Memory B cell (primary cell): ENCODE data around the gene MB.

Experiments
- ATAC-seq: fragments of 150-1000 bp; cut with Tn5 transposase; 2 replicates; pipeline ENCODE4 v1.10.0; 2021; ENCODE audit warnings: low read depth, mild to moderate bottlenecking, moderate library complexity
- DNase-seq, 2 donors: peaks; one replicate each; pipeline ENCODE4 v3.0.0; 2022; ENCODE audit warnings: low spot score in 2 of 2
- H3K27ac Mint-ChIP-seq: one replicate; pipeline ENCODE4 v1.8.0; 2022; ENCODE audit warnings: mild to moderate bottlenecking, moderate library complexity, mixed read lengths
- H3K27me3 Mint-ChIP-seq: one replicate; pipeline ENCODE4 v1.8.0; 2022; ENCODE audit warnings: mixed read lengths
- H3K36me3 Mint-ChIP-seq: one replicate; pipeline ENCODE4 v1.8.0; 2022; ENCODE audit warnings: mild to moderate bottlenecking, mixed read lengths
- H3K4me1 Mint-ChIP-seq: one replicate; pipeline ENCODE4 v1.8.0; 2022; ENCODE audit warnings: mixed read lengths
- H3K4me3 Mint-ChIP-seq: one replicate; pipeline ENCODE4 v1.8.0; 2022; ENCODE audit warnings: mild to moderate bottlenecking, moderate library complexity, mixed read lengths
- H3K9me3 Mint-ChIP-seq: one replicate; pipeline ENCODE4 v1.8.0; 2022; ENCODE audit warnings: mixed read lengths

MB gene

DNA sequence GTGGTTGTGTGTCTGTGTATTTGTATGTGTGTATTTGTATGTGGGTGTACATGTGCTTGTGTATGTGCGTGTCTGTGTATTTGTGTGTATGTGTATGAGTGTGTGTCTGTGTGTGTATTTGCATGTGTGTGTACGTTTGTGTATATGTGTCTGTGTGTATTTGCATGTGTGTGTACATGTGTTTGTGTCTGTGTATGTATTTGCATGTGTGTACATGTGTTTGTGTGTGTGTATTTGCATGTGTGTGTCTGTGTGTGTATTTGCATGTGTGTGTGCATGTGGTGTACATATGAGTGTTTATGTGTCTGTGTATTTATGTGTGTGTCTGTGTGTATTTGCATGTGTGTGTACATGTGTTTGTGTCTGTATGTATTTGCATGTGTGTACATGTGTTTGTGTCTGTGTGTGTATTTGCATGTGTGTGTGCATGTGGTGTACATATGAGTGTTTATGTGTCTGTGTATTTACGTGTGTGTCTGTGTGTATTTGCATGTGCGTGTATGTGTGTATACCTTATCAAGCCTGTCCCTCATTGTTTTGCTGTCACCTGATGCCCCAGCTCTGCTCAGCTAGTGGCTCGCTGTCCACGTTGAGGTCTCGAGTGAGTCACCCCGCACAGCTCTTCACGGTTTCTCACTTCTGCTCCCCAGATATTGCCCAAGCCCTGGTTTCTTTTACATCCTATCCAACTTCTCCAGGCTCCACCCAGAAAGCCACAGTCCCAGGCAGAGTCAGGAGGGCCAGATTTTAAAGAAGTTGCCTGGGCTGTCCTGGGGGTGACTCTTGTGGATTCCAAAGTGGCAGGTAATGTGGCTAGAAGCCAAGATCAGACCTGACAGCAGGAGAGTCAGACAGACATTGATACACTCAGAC lies 15.2 kb downstream of the MB start:
- no peak for DNase-seq

DNA sequence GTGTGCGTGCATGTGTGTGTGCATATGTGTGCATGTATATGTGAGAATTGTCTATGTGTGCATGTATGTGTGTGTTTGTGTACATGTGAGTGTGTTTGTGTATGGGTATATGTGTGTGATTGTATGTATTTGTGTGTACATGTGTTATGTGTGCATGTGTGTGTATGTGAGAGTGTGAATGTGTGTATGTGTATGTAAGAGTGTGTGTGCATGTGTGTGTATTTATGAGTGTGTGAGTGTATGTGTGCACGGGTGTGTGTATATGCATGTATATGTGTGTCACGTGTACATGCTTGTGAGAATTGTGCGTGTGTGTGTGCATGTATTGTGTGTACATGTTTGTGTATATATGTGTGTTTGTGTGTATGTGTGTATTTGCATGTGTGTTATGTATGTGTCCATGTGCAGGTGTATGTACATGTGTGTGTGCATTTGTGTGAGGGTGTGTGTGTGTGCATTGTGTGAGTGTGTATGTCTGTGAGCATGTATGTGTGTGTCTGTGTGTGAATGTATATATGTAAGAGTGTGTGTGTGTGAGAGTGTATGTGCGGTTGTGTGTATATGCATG lies 16.0 kb downstream of the MB start:
- DNase-seq (no peak), ATAC-seq (no peak)
- H3K4me3 Mint-ChIP-seq, result no peak overlapping the region
- no peak overlapping the region for H3K27ac Mint-ChIP-seq
- H3K36me3 Mint-ChIP-seq, result no peaks in the 10 kb centered on the region
- no peaks in the 10 kb centered on the region for H3K4me1 Mint-ChIP-seq
- peaks cover 4% of the 10 kb centered on the region for H3K27me3 Mint-ChIP-seq
- no peaks in the 10 kb centered on the region for H3K9me3 Mint-ChIP-seq

More for the DNA sequence above, 15.2 kb downstream of the MB start:
- Mint-ChIP-seq H3K27ac (no peak overlapping the region), H3K4me1 (no peaks in the 10 kb centered on the region), H3K27me3 (peaks cover 11% of the 10 kb centered on the region), H3K9me3 (no peaks in the 10 kb centered on the region), H3K36me3 (no peaks in the 10 kb centered on the region), H3K4me3 (no peak overlapping the region)
- ATAC-seq, result no peak

DNA sequence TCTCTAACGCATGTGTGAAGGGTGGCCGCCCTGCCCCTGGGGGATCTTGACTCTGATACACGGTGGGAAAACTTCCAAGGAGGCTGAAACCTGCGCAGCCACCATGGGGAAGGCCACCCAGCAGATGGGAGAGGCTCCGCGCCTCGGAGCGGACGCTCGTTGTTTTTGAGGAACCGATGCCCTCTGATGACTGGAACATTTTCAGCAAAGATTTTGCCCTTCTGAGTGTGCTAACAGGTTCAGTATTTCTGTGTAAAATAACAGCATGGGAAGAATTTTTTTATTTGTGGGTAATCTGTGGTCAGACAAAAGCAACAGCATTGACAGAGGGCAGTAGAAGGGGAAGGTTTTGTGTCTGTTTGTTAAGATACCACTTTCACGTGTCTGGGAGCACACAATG lies 16.7 kb downstream of the MB start:
- H3K4me3 Mint-ChIP-seq, result no peak overlapping the region
- DNase-seq, result no peak
- ATAC-seq, result no peak
- no peaks in the 10 kb centered on the region for H3K4me1 Mint-ChIP-seq
- H3K27ac Mint-ChIP-seq, result no peak overlapping the region
- H3K27me3 Mint-ChIP-seq, result peaks cover 3% of the 10 kb centered on the region
- no peaks in the 10 kb centered on the region for H3K9me3 Mint-ChIP-seq
- H3K36me3 Mint-ChIP-seq, result no peaks in the 10 kb centered on the region

DNA sequence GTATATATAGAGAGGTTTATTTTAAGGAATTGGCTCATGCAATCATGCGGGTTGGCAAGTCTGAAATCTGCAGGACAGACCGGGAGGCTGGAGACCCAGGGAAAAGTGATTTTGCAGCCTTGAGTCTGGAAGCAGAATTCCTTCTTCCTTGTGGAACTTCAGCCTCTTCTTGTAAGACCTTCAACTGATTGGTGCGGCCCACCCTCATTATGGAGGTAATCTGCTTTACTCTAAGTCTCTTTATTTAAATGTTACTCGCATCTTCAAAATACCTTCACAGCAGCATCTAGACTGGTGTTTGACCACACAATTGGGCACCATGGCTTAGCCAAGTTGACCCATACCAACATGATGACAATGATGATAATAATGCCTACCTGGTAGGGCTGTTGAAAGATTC lies 17.8 kb downstream of the MB start:
- Mint-ChIP-seq H3K9me3 (no peaks in the 10 kb centered on the region), H3K4me3 (no peak overlapping the region), H3K27ac (no peak overlapping the region), H3K36me3 (no peaks in the 10 kb centered on the region), H3K27me3 (peaks cover 7% of the 10 kb centered on the region), H3K4me1 (no peaks in the 10 kb centered on the region)
- ATAC-seq (no peak), DNase-seq (no peak)

DNA sequence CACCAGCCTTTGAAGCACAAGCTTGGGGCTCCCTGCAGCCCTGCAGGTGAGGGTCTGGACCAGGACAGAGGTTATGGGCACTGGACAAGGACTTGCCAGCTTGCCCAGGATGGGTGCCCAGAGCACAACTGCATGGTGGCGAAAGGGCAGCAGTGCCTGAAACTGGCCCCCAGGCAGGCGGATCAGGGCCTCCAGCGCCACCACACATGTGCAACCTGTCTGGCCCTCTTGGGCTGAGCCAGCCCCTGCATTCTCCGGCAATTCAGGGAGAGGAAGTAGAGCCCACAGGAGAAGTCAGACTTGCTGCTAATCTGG lies 18.8 kb downstream of the MB start:
- Mint-ChIP-seq H3K4me1 (no peaks in the 10 kb centered on the region), H3K4me3 (no peak overlapping the region), H3K9me3 (no peaks in the 10 kb centered on the region)

DNA sequence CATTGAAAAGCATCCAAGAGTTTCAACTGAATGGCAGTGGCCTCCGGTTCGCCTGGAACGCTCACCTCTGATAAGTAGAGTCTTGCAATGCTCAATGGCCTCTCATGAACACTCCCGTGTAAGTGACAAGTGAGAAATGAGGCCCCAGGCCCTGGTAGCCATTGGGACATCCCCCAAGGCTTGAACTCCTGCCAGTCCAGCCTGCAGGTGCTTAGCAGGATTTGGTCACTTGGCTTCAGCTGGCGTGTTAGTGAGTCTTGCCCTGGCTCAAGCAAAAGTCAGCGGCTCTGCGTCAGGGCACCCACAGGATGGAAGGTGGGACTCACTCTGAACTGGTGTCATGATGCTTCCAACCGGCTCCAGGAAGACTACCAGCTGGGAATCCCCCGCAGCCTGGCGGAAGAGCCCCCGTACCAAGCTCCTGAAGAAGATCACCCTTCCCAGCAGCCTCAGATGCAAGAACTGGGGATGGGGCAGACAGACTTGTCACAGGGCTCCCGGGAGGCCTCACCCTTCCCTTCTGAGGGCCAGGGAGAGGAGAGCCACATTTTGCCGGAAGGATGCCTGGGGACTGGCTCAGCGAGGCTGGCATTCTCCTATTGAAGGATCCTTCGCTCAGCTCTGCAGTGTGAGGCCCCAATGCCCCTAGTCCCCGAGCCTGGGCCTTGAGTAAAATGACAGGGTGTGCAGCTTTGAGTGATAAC lies 19.3 kb downstream of the MB start:
- no peaks in the 10 kb centered on the region for H3K36me3 Mint-ChIP-seq
- no peaks in the 10 kb centered on the region for H3K4me1 Mint-ChIP-seq
- no peak for DNase-seq
- no peak overlapping the region for H3K27ac Mint-ChIP-seq
- no peak overlapping the region for H3K4me3 Mint-ChIP-seq
- peaks cover 11% of the 10 kb centered on the region for H3K27me3 Mint-ChIP-seq
- H3K9me3 Mint-ChIP-seq, result no peaks in the 10 kb centered on the region
- no peak for ATAC-seq

More for the DNA sequence above, 18.8 kb downstream of the MB start:
- Mint-ChIP-seq H3K27ac (no peak overlapping the region), H3K36me3 (no peaks in the 10 kb centered on the region), H3K27me3 (peaks cover 8% of the 10 kb centered on the region)
- ATAC-seq (no peak), DNase-seq (no peak)

DNA sequence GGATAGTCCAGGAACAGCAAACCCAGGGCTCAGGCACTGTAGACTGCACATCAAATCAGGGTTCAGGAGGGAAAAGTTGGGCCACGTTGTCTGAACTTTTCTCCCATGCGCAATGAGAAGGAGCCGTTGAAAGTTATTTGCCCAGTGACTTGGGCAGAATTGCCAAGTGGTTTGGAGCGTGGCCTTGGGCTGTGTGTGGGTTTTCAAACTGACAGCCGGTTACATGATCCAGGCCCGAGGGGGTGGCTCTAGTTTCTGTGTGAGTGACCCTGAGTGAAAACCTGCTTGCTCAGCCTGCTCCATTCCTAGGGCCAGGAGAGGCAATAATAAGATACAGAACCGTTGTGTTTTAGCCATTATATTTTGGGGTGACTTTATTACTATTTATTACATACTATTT lies 20.3 kb downstream of the MB start:
- Mint-ChIP-seq H3K9me3 (no peaks in the 10 kb centered on the region), H3K27me3 (peaks cover 17% of the 10 kb centered on the region), H3K4me1 (no peaks in the 10 kb centered on the region), H3K27ac (no peak overlapping the region), H3K36me3 (no peaks in the 10 kb centered on the region), H3K4me3 (no peak overlapping the region)
- no peak for DNase-seq
- ATAC-seq, result no peak

DNA sequence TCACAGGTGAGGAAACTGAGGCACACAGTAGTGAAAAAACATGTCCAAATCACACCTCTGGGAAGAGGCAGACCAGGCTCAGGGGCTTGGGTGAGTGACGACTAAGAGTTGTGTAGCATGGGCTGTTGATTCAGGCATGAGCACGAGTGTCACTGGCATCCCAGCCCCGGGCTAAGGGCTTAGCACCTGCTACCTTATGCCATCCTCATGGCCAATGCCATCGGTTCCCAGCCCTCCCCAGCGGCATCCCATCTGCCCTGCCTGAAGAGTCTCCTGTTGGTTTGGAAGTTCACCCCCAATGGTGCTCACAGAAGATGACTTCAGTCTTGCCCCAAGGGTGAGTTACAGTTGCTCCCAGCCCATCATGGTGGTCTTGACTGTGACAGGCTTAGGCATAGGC lies 22.4 kb downstream of the MB start:
- Mint-ChIP-seq H3K4me1 (no peaks in the 10 kb centered on the region), H3K27ac (no peak overlapping the region), H3K36me3 (no peaks in the 10 kb centered on the region), H3K4me3 (no peak overlapping the region), H3K27me3 (peaks cover 20% of the 10 kb centered on the region), H3K9me3 (no peaks in the 10 kb centered on the region)
- ATAC-seq (no peak), DNase-seq (no peak)

DNA sequence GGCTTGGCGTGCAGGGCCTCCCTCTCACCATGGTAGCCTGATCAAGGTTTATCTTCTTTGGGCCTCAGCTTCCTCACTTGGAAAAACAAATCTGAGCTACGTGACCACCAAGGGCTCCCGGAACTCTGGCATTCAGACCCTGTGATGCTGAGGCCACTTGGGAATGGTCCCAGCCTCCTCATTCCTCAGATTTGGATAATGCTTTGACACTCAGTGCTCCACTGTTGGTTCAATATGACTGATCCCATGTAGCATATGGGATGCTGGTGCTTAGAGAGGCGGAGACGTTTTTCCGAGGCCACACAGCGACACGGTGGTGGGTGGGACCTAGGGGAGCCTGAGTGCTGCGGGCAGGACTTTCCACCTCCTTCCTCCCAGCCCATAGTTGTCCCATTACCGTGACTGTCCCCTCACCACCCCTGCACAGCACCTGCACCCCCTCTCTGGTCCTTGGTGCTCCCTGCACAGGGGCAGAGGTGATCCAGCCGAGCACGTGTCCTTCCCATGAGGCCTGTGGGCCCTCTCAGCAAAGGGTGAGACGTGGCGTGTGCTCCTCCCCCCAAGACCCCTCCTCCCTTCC lies 23.1 kb downstream of the MB start:
- ATAC-seq, result no peak
- no peaks in the 10 kb centered on the region for H3K4me1 Mint-ChIP-seq

DNA sequence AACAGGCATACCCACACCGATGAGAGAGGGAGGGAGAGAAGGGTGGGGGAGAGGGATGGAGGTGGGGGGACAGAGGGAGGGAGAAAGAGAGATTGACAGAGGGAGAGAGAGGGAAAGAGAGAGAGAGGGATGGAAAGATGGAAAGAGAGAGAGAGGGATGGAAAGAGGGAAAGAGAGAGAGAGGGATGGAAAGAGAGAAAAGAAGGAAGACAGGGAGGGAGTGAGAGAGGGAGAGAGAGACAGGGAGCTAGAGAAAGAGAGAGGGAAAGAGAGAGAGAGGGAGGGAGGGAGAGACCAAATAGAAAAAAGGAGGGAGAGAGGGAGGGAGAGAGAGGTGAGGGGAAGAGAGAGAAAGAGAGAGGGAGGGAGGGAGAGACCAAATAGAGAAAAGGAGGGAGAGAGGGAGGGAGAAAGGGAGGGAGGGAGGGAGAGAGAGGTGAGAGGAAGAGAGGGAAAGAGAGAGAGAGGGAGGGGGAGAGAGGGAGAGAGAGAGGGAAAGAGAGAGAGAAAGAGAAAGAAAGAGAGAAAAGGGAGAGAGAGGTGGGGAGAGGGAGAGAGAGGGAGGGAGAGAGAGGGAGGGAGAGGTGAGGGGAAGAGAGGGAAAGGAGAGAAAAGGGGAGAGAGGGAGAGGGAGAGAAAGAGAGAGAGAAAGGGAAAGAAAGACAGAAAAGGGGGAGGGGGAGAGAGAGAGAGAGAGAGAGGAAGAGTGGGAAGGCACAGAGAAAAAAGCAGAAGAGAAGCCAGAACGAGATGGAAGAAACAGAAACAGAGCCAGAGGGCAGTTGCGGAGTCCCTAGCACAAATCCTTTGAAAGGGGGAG lies 23.8 kb downstream of the MB start:
- H3K27me3 Mint-ChIP-seq, result peaks cover 23% of the 10 kb centered on the region
- H3K36me3 Mint-ChIP-seq, result no peaks in the 10 kb centered on the region
- no peaks in the 10 kb centered on the region for H3K9me3 Mint-ChIP-seq
- no peak overlapping the region for H3K4me3 Mint-ChIP-seq
- no peak overlapping the region for H3K27ac Mint-ChIP-seq
- ATAC-seq (no peak), DNase-seq (no peak)
- no peaks in the 10 kb centered on the region for H3K4me1 Mint-ChIP-seq

More for the DNA sequence above, 23.1 kb downstream of the MB start:
- Mint-ChIP-seq H3K27me3 (peaks cover 20% of the 10 kb centered on the region), H3K4me3 (no peak overlapping the region), H3K27ac (no peak overlapping the region), H3K36me3 (no peaks in the 10 kb centered on the region), H3K9me3 (no peaks in the 10 kb centered on the region)
- no peak for DNase-seq

DNA sequence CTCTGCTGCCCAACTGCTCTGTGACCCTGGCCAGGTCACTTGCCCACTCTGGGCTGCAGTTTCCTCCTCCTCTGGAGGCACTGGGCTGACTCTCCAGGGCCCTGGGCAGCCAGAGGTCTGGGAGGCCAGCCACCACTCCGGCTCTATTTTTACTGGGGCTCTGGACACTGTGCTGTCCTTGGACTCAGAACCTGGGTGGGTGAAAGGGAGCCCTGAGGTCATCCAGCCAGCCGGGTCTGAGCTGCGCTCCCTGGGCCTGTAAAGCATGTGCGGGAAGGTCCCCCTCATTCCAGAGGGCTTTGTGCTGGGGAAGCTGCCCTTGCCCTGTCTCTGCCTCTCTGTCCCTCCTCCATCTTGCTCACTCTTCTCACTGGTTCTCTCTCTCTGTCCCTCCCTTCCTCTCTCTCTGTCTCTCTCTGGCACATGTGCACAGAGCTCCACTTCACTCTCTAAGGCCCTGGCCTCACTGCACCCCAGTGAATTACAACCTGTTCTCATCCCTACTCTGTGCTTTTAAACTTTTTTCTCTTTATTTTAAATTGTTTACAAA lies 24.6 kb downstream of the MB start:
- Mint-ChIP-seq H3K27ac (no peak overlapping the region), H3K9me3 (no peaks in the 10 kb centered on the region), H3K4me3 (no peak overlapping the region), H3K36me3 (no peaks in the 10 kb centered on the region), H3K27me3 (peaks cover 23% of the 10 kb centered on the region), H3K4me1 (no peaks in the 10 kb centered on the region)
- no peak for DNase-seq
- ATAC-seq, result no peak

DNA sequence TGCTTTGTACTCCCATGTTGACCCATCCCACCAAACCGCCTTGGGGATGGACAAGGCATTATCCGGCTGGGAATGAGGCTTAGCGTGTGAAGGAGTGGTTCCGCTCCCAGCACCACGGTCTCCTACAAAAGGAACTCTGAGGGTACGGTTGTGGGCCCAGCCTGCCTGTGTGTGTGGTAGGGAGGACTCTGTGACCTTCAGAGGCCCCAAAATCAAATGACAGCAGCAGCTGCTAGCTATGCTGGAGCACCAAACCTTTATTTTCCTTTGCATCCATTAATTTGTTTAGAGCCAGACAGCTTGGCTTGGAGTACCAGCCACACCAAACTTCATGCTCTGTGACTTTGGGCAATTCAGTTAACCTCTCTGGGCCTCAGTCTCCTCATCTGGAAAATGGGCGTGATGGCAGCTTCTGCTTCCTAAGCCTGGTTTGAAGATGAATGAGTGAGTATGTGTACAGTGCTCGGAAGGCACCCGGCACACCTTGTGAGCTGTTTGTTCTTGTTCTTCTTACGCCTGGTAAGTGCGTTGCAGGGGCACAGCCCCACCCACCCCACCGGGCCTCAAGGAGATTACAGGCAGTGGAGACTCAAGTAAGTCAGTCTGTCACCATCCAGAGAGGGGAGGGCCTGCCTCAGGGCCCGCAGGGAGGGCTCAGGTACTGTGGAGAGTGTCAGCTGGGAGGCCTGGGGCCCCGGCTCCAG lies 25.3 kb downstream of the MB start:
- no peaks in the 10 kb centered on the region for H3K36me3 Mint-ChIP-seq
- DNase-seq (no peak), ATAC-seq (no peak)
- H3K4me1 Mint-ChIP-seq, result no peaks in the 10 kb centered on the region
- no peak overlapping the region for H3K27ac Mint-ChIP-seq
- H3K9me3 Mint-ChIP-seq, result no peaks in the 10 kb centered on the region
- peaks cover 23% of the 10 kb centered on the region for H3K27me3 Mint-ChIP-seq
- H3K4me3 Mint-ChIP-seq, result no peak overlapping the region

DNA sequence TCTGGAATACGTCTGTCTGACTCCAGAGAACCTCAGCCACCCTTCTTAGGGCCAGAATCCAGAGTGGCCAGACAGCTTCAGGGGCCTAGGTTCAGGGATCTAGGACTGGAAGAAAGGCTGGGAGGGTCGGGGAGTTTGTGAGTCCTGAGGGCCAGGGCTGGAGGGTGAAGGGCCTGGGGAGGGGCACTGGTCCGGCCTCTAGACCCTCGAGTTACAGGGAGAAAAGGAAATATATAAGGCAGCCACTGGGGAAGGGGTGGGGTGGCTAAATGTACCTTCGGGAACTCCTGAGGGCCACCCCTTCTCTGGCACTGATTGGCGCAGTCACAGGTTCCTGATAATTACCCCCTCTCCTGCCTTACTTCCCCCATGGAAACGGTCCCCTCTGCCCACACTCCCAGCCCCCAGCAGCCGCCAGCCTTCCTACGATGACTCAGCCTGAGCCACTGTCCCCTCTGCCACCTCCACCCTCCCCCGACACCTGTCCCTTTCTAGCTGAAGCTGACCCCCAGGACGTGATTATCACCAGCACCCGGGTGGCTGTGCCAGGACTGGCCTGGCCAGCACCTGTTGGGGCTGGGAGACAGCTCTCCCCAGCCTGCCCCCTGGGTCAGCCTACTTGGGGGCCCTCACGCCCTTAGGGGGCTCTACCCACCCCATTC lies 26.4 kb downstream of the MB start:
- DNase-seq, result no peak
- no peak for ATAC-seq
- Mint-ChIP-seq H3K27ac (no peak overlapping the region), H3K36me3 (no peaks in the 10 kb centered on the region), H3K4me3 (no peak overlapping the region), H3K27me3 (peaks cover 21% of the 10 kb centered on the region), H3K4me1 (no peaks in the 10 kb centered on the region), H3K9me3 (no peaks in the 10 kb centered on the region)
